ENCODE data around the gene TBC1D22B. TPM values are rescaled to one million over a fixed set of nuclear protein-coding genes. Genes with fewer than 3 reads are reported as not detected.

TBC1D22B gene
- total and polyA plus RNA-seq, 9 of the 15 experiments (the other 6 are each of a cell fraction or from before 2014, with no cell fraction given): 4.8 to 24.2 (median 13.5) TPM

GRCh38 chr6:37257634-37258404 lies at the start of gene TBC1D22B, which contains the start of gene TMEM217 (continued):
- TF ChIP-seq USF1 (CRISPR knock-in tag; IDR thresholded peaks at IDR 0.05) (peak; percentile 59), SMARCC2 (IDR thresholded peaks at IDR 0.05; ENCODE audit: low read depth) (no peak; the same call in 1 of the 2 replicates), TRIM24 (IDR thresholded peaks at IDR 0.05) (peak in 1 of 2 experiments; percentile 38; a peak in 1 of 4 replicates), ETS2 (tag; IDR thresholded peaks at IDR 0.05; ENCODE audit: borderline replicate concordance, poor library complexity, severe bottlenecking) (no peak), CREB5 (CRISPR knock-in tag; IDR thresholded peaks at IDR 0.05) (no peak), TGIF2 (CRISPR knock-in tag; IDR thresholded peaks at IDR 0.05) (peak; percentile 83), GATAD2A (IDR thresholded peaks at IDR 0.05) (no peak), MIER1 (IDR thresholded peaks at IDR 0.05; ENCODE audit: low read depth) (peak; percentile 41; the same call in 1 of the 2 replicates), POU5F1 (IDR thresholded peaks at IDR 0.05; ENCODE audit: borderline replicate concordance, low read depth, low read length, partially characterized antibody) (no peak), POLR2AphosphoS2 (IDR thresholded peaks at IDR 0.05; ENCODE audit: low read length) (peak; percentile 24; the same call in 1 of the 2 replicates), U2AF1 (optimal IDR thresholded peaks at IDR 0.05; ENCODE audit: low read depth, low read length) (no peak), RBM25 (IDR thresholded peaks at IDR 0.05; ENCODE audit: low read depth, low read length, severe bottlenecking) (peak; percentile 97), CEBPG (CRISPR knock-in tag; IDR thresholded peaks at IDR 0.05) (no peak; the same call in 1 of the 2 replicates), CEBPG (tag; conservative IDR thresholded peaks at IDR 0.05 in 1 of 2, IDR thresholded peaks at IDR 0.05 in 1 of 2) (no peak), BRD4 (IDR thresholded peaks at IDR 0.05) (peak; percentile 80), RAD51 (IDR thresholded peaks at IDR 0.05; ENCODE audit: borderline replicate concordance, low read depth) (no peak), TAF9B (IDR thresholded peaks at IDR 0.05; ENCODE audit: partially characterized antibody) (peak; percentile 91), ARID2 (IDR thresholded peaks at IDR 0.05) (no peak), SAP30 (IDR thresholded peaks at IDR 0.05; ENCODE audit: borderline replicate concordance, insufficient read depth, low read depth, low read length, poor library complexity, severe bottlenecking) (peak; percentile 84), ZBTB8A (IDR thresholded peaks at IDR 0.05; ENCODE audit: partially characterized antibody) (no peak), HDAC2 (IDR thresholded peaks at IDR 0.05) (peak; percentile 45; the same call in 1 of the 2 replicates), ZNF408 (CRISPR knock-in tag; IDR thresholded peaks at IDR 0.05; ENCODE audit: low read depth) (no peak), MEF2D (tag; conservative IDR thresholded peaks at IDR 0.05; ENCODE audit: low read depth) (0 out of 2 replicates have a peak, but pooled peaks have one; percentile 16), HNRNPLL (IDR thresholded peaks at IDR 0.05; ENCODE audit: low read depth, low read length, poor library complexity, severe bottlenecking) (peak; percentile 64), SMAD4 (CRISPR knock-in tag; conservative IDR thresholded peaks at IDR 0.05) (peak; percentile 47; the same call in 1 of the 2 replicates)
- TF ChIP-seq, protein P1, sequence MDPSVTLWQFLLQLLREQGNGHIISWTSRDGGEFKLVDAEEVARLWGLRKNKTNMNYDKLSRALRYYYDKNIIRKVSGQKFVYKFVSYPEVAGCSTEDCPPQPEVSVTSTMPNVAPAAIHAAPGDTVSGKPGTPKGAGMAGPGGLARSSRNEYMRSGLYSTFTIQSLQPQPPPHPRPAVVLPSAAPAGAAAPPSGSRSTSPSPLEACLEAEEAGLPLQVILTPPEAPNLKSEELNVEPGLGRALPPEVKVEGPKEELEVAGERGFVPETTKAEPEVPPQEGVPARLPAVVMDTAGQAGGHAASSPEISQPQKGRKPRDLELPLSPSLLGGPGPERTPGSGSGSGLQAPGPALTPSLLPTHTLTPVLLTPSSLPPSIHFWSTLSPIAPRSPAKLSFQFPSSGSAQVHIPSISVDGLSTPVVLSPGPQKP (CRISPR knock-in tag; IDR thresholded peaks at IDR 0.05): no peak
